ENCODE measurements around the gene TLR10. TPM values are rescaled to one million over a fixed set of nuclear protein-coding genes. Genes with fewer than 3 reads are reported as not detected.

TLR10 gene
- total RNA-seq, 1 experiment from 2014 or later = 0.30 TPM

GRCh38 chr4:38787693-38788092 lies 4.9 kb upstream of the TLR10 start:
- Histone ChIP-seq H3K79me2 (ENCODE audit: insufficient read depth, low read length) (no peaks in the 10 kb centered on the region), H3K9me3 (ENCODE audit: control insufficient read depth in 1 of 2, insufficient read depth in 1 of 2, low read depth in 1 of 2, low read length in 2 of 2) (no peaks in the 10 kb centered on the region), H3K27me3 (ENCODE audit: insufficient read depth, low read length) (no peaks in the 10 kb centered on the region), H3K4me2 (ENCODE audit: low read length) (no peak overlapping the region), H3K9ac (ENCODE audit: low read length) (no peak overlapping the region), H3K4me1 (ENCODE audit: control insufficient read depth in 1 of 2, insufficient read depth in 2 of 2, low read length in 2 of 2) (no peaks in the 10 kb centered on the region), H3K27ac (ENCODE audit: low read depth, low read length) (no peak overlapping the region), H2AFZ (ENCODE audit: low read depth, low read length, poor library complexity, severe bottlenecking) (no peak overlapping the region), H3K36me3 (ENCODE audit: control insufficient read depth in 1 of 2, insufficient read depth in 2 of 2, low read length in 2 of 2) (no peaks in the 10 kb centered on the region), H3K4me3 (replicated peaks in 1 of 2; ENCODE audit: low read depth in 1 of 2, low read length in 2 of 2) (no peak overlapping the region), H3K9me2 (ENCODE audit: insufficient read depth) (no peaks in the 10 kb centered on the region), H4K20me1 (ENCODE audit: insufficient read depth) (no peaks in the 10 kb centered on the region)
- no peak for DNase-seq (ENCODE audit: low read depth, low spot score)
- BruUV-seq (replicated peaks) = no TSS peak
- ATAC-seq = no peak
- RAD21 ChIA-PET (ENCODE audit: low non-redundant PET in 1 of 2, low total read pairs in 2 of 2, uncharacterized antibody in 2 of 2, unreplicated experiment in 2 of 2) = no interaction called here
- CTCF ChIA-PET = no interaction called here
- POLR2A ChIA-PET = no interaction called here
- no peak for TF ChIP-seq FOSL1 (IDR thresholded peaks at IDR 0.05; ENCODE audit: low read depth)
- TF ChIP-seq SIN3A (IDR thresholded peaks at IDR 0.05; ENCODE audit: low read depth) = no peak
- TF ChIP-seq ATF3 (IDR thresholded peaks at IDR 0.05) = no peak
- no peak for TF ChIP-seq YY1 (IDR thresholded peaks at IDR 0.05; ENCODE audit: extremely low read depth, insufficient replicate concordance, low read depth, low read length)
- no peak for TF ChIP-seq ZBTB33 (IDR thresholded peaks at IDR 0.05; ENCODE audit: extremely low read depth, insufficient replicate concordance, low read length)
- TF ChIP-seq CEBPB (IDR thresholded peaks at IDR 0.05; ENCODE audit: low read depth) = no peak
- TF ChIP-seq CTCF (IDR thresholded peaks at IDR 0.05 in 2 of 3, conservative IDR thresholded peaks at IDR 0.05 in 1 of 3; ENCODE audit: borderline replicate concordance in 1 of 3, insufficient read depth in 1 of 3, low read depth in 2 of 3, low read length in 2 of 3) = no peak
- no peak for TF ChIP-seq POLR2A (IDR thresholded peaks at IDR 0.05; ENCODE audit: borderline replicate concordance, extremely low read depth, insufficient read depth, insufficient read length)
- TF ChIP-seq TCF7L2 (IDR thresholded peaks at IDR 0.05; ENCODE audit: borderline replicate concordance, extremely low read depth, insufficient read depth, insufficient read length) = no peak
- no peak for TF ChIP-seq RAD21 (IDR thresholded peaks at IDR 0.05; ENCODE audit: low read depth)
- TF ChIP-seq ZFX (IDR thresholded peaks at IDR 0.05) = no peak
- no peak for TF ChIP-seq EZH2 (IDR thresholded peaks at IDR 0.05)
- intact Hi-C loops (cut with micrococcal nuclease) = no loop called here
